Left lung (tissue), 10 donors: Measurements from ENCODE around the gene BDNF. TPM values are rescaled to one million over a fixed set of nuclear protein-coding genes. Genes with fewer than 3 reads are reported as not detected.

Experiments used
- ATAC-seq: fragments of 200-7000 bp; cut with Tn5 transposase; one replicate; pipeline ENCODE4 v1.9.1; 2020; ENCODE audit warnings: moderate library complexity
- DNase-seq, 4 donors: peaks; one replicate each; pipeline ENCODE4 v3.0.0-alpha.2; 2013 to 2020
- H3K27ac ChIP-seq, 2 donors: fragments of 200-600 bp; sonication (generic) in 1 of 2; one replicate each; pipeline versions ENCODE4 v1.5.0 to v1.8.0; 2020 to 2021
- H3K27me3 ChIP-seq, 2 donors: fragments of 200-600 bp; sonication (generic) in 1 of 2; one replicate each; pipeline versions ENCODE4 v1.5.0 to v1.8.0; 2020 to 2021
- H3K36me3 ChIP-seq, 2 donors: fragments of 200-600 bp; sonication (generic) in 1 of 2; one replicate each; pipeline versions ENCODE4 v1.5.0 to v1.8.0; 2020 to 2021
- H3K4me1 ChIP-seq, 2 donors: fragments of 200-600 bp; one replicate each; pipeline ENCODE4 v1.8.0; 2021
- H3K4me3 ChIP-seq, 2 donors: fragments of 200-600 bp; sonication (generic) in 1 of 2; one replicate each; pipeline versions ENCODE4 v1.5.0 to v1.8.0; 2020 to 2021; ENCODE audit warnings: mild to moderate bottlenecking in 1 of 2
- H3K9me3 ChIP-seq, 2 donors: fragments of 200-600 bp; sonication (generic) in 1 of 2; one replicate each; pipeline versions ENCODE4 v1.5.0 to v1.8.0; 2020 to 2021
- intact Hi-C, 2 donors: fragments of 100-400 bp; cut with DNase I; formaldehyde crosslinking; loops; one replicate each; pipeline versions ENCODE4 v1.11.2 to v1.14.2; 2022
- polyA plus RNA-seq, 6 donors: library from polyadenylated mRNA; unstranded; fragments of 120-200 nt; gene quantifications; one replicate each; pipeline ENCODE4 v1.2.1, GENCODE V29; 2013; ENCODE audit not compliant: insufficient read length in 6 of 6
- total RNA-seq, 2 donors: library from RNA; stranded (reverse); fragmentation: NEBNext Ultra II Directional; extraction: Animal tissue kit (Norgen Biotek cat#: 25700); gene quantifications; one replicate each; pipeline ENCODE4 v1.2.1, GENCODE V29; 2021
- TF ChIP-seq, protein P1 (sequence below), 2 donors: fragments of 200-600 bp; sonication (generic) in 1 of 2; IDR thresholded peaks; one replicate each; pipeline versions ENCODE4 v1.5.0 to v1.8.0; 2021; ENCODE audit warnings: antibody characterized with exemption in 2 of 2
- donor health status: DM: no; HTN: yes; CAD: no.
- donor health status: DM: no; HTN: no; CAD: no.

Gene BDNF
- total and polyA plus RNA-seq, 8 donors = 0.27 to 1.2 (median 0.54) TPM

DNA sequence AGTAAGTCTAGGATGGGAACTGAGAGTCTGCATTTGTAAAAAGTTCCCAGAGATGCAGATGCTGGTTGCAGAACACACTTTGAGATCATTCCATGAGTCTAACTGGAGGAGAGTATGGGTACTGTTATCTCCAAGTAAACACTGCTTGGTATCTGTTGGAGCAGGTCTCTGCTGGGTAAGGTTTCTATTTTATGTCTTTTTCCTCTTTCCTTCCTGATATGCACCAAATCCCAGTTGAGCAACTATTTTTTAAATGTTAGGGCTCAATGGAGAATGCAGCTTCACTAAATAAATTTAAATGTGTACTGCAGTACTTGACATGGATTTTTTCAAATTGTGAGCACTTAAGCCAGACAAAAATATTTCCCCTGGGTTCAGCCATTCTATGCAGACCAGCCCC, 48.5 kb downstream of the BDNF start:
- ATAC-seq = no peak
- intact Hi-C loops = no loop called here

DNA sequence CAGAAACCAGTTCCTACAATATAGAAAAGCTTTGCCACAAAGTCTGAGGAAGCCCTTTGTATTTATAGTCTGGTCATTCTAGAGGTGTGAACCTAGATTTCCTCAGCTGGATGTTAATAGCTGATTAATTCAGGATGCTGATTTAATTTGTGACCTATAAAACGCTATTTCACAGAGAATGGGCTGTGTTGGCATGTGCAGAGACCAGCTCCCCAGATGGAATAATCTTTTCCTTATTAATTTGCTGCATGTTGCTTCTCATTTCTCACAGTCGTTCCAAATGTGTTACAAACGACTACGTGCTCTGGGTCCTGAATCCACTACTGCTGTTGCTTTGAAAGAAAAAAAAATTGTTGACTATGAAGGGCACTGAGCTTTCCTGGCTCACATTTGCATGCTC, 49.3 kb downstream of the BDNF start:
- H3K36me3 ChIP-seq = no peaks in the 10 kb centered on the region
- no peaks in the 10 kb centered on the region for H3K27me3 ChIP-seq
- H3K4me1 ChIP-seq = no peaks in the 10 kb centered on the region
- H3K4me3 ChIP-seq = no peak overlapping the region
- no peaks in the 10 kb centered on the region for H3K9me3 ChIP-seq
- TF ChIP-seq, protein P1, sequence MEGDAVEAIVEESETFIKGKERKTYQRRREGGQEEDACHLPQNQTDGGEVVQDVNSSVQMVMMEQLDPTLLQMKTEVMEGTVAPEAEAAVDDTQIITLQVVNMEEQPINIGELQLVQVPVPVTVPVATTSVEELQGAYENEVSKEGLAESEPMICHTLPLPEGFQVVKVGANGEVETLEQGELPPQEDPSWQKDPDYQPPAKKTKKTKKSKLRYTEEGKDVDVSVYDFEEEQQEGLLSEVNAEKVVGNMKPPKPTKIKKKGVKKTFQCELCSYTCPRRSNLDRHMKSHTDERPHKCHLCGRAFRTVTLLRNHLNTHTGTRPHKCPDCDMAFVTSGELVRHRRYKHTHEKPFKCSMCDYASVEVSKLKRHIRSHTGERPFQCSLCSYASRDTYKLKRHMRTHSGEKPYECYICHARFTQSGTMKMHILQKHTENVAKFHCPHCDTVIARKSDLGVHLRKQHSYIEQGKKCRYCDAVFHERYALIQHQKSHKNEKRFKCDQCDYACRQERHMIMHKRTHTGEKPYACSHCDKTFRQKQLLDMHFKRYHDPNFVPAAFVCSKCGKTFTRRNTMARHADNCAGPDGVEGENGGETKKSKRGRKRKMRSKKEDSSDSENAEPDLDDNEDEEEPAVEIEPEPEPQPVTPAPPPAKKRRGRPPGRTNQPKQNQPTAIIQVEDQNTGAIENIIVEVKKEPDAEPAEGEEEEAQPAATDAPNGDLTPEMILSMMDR (IDR thresholded peaks at IDR 0.05) = no peak
- ATAC-seq (no peak), DNase-seq (no peak)
- intact Hi-C loops = no loop called here
- H3K27ac ChIP-seq = no peak overlapping the region

More for the DNA sequence above, 48.5 kb downstream of the BDNF start:
- Histone ChIP-seq H3K4me1 (no peaks in the 10 kb centered on the region), H3K27me3 (no peaks in the 10 kb centered on the region), H3K36me3 (no peaks in the 10 kb centered on the region), H3K9me3 (no peaks in the 10 kb centered on the region), H3K4me3 (no peak overlapping the region), H3K27ac (no peak overlapping the region)
- no peak for DNase-seq
- TF ChIP-seq, protein P1 (IDR thresholded peaks at IDR 0.05) = no peak

DNA sequence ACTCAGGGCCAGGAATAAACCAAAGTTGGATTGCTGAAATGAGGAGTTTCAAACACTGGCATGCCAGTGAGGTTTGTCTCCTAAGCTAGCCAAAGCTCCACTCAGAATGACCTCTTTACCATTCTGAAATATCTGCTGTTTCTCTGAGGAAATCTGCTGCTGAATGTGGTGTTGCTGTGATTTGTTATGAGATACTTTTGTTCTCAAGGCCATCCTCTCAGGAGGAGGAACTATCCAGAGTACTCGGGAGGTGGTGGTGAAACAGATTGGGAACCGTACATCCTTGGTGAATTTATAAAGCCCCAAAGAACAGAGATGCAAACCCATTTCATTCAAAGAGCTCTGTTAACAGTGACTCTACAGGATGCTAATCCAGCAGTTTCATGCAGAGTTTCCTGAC, 50.5 kb downstream of the BDNF start:
- ATAC-seq = no peak
- H3K27ac ChIP-seq = no peak overlapping the region
- no peaks in the 10 kb centered on the region for H3K9me3 ChIP-seq
- TF ChIP-seq, protein P1 (IDR thresholded peaks at IDR 0.05) = no peak
- no peaks in the 10 kb centered on the region for H3K4me1 ChIP-seq
- no peak for DNase-seq
- intact Hi-C loops = no loop called here
- no peak overlapping the region for H3K4me3 ChIP-seq
- no peaks in the 10 kb centered on the region for H3K27me3 ChIP-seq
- H3K36me3 ChIP-seq = no peaks in the 10 kb centered on the region

DNA sequence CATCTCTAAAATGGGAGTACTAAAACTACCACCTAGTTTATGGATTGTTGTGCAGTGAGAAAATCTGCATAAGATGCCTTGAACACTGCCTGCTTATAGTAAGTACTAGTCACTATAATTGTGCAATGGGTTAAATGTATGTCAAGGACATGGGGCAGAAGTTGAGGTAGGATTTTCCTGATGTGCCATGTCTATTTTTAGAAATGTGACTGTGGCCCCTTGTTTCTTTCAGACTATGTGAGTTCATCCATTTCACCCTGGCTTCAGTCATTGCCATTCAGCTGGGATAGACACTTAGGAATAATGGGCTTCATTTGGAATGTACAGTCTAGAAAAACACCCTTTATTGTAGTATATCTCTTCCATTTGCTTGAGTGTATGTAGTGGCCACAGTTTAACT, 51.4 kb downstream of the BDNF start:
- H3K4me1 ChIP-seq = no peaks in the 10 kb centered on the region
- H3K27me3 ChIP-seq = no peaks in the 10 kb centered on the region
- H3K9me3 ChIP-seq = no peaks in the 10 kb centered on the region
- TF ChIP-seq, protein P1 (IDR thresholded peaks at IDR 0.05) = no peak
- H3K36me3 ChIP-seq = no peaks in the 10 kb centered on the region
- no peak overlapping the region for H3K4me3 ChIP-seq
- H3K27ac ChIP-seq = no peak overlapping the region
- ATAC-seq (no peak), DNase-seq (no peak)
- intact Hi-C loops = no loop called here

DNA sequence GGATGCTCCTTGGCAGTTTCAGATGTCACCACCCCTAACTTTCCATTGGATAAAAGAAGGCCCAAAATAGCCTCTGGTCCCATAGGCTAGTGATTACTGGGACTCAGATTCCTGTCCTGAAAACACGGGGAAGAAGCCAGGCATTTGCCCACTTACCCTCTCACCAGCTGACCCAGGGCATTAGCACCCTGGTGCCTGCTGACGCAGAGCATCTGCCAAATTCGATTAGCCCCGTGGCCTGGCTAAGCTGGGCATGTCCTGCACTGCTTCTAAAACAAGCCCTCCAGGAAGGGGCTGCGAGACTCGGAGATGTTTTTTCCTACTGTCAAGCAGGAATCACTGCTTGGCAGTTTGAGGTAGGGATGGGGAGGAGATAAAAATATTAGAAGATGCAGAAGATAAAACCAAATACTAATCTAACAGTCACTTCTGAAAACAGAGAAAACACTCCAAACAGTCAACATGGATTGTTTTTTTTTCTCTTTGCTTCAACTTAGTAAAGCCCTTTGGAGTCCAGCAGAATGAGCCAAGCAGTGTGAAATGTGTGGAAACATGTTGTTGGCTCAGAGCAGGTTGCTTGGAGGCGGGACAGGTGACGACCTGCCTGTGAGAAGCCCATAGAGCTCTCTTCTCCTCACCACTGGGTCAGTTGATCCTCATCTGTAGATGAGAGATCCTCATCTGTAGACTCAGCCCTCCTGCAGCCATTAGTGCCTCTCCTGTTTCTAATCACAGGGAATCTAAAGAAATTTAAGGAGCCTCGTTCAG, 54.0 kb downstream of the BDNF start:
- Histone ChIP-seq H3K4me1 (no peaks in the 10 kb centered on the region), H3K4me3 (no peak overlapping the region), H3K9me3 (no peaks in the 10 kb centered on the region), H3K27me3 (no peaks in the 10 kb centered on the region), H3K27ac (no peak overlapping the region), H3K36me3 (no peaks in the 10 kb centered on the region)
- TF ChIP-seq, protein P1 (IDR thresholded peaks at IDR 0.05) = no peak
- ATAC-seq (no peak), DNase-seq (no peak)
- intact Hi-C loops = no loop called here
